Left ventricle myocardium inferior (tissue), 1 donor: Measurements from ENCODE around the gene ITGAD. TPM values are rescaled to one million over a fixed set of nuclear protein-coding genes. Genes with fewer than 3 reads are reported as not detected.

Source experiments
- DNase-seq: peaks from one replicate; pipeline ENCODE4 v3.0.0-alpha.2; 2020
- H3K27ac ChIP-seq: fragments of 200-600 bp; replicated peaks from 2 replicates; pipeline ENCODE4 v1.8.0; 2021
- H3K27me3 ChIP-seq: fragments of 200-600 bp; 2 replicates; pipeline ENCODE4 v1.8.0; 2021; ENCODE audit warnings: low read depth
- H3K36me3 ChIP-seq: fragments of 200-600 bp; 2 replicates; pipeline ENCODE4 v1.8.0; 2021
- H3K4me1 ChIP-seq: fragments of 200-600 bp; 2 replicates; pipeline ENCODE4 v1.8.0; 2021
- H3K4me3 ChIP-seq: fragments of 200-600 bp; 2 replicates; pipeline ENCODE4 v1.8.0; 2021; ENCODE audit warnings: mild to moderate bottlenecking, moderate library complexity
- H3K9me3 ChIP-seq: fragments of 200-600 bp; replicated peaks from 2 replicates; pipeline ENCODE4 v1.8.0; 2021
- intact Hi-C: fragments of 100-400 bp; cut with micrococcal nuclease; formaldehyde crosslinking; loops from one replicate; pipeline ENCODE4 v1.11.0; 2022
- long read RNA-seq: library from polyadenylated mRNA; unstranded; transcript quantifications from one replicate; pipeline ENCODE4 v2.0.0, GENCODE V29; 2021
- total RNA-seq: library from RNA; stranded (reverse); fragmentation: NEBNext Ultra II Directional; extraction: Animal tissue kit (Norgen Biotek cat#: 25700); gene quantifications from one replicate; pipeline ENCODE4 v1.2.1, GENCODE V29; 2021
- TF ChIP-seq, protein P1 (sequence below): fragments of 200-600 bp; IDR thresholded peaks from 2 replicates; pipeline ENCODE4 v1.8.0; 2021; ENCODE audit warnings: antibody characterized with exemption, mild to moderate bottlenecking, borderline replicate concordance
- donor health status: DM: no; HTN: yes; CAD: no; lungs with severe emphysema.

The ITGAD gene
- total RNA-seq, result not detected
- long read RNA-seq, result 0 reads

DNA sequence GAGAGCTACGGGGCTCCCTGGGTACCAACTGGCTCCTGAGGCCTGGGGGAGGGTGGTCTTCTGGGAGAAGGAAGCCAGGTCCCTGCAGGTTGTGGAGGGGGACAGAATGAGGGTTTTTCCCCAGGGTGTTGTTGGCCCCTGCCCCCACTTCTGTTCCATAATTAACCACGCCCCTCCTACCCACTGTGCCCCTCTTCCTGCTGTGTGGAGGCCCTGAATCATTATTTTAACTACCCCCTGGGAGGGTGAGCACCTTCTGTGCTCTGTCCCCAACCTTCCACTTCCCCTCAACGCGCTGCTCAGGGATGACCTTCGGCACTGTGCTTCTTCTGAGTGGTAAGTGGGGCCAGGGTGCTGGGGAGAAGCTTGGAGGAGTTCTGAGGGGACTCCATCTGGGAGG lies at the start of gene ITGAD:
Gene ITGAD (plus strand): TSS at position 280 of the 400 bp plus-strand sequence. CDS start 26 bp downstream, at position 306.
- Histone ChIP-seq H3K27ac (no peak within 1 kb of the TSS), H3K9me3 (no peaks in the 10 kb centered on the region), H3K27me3 (peaks cover 71% of the 10 kb centered on the region), H3K36me3 (no peaks in the 10 kb centered on the region), H3K4me1 (no peaks in the 10 kb centered on the region), H3K4me3 (no peak within 1 kb of the TSS)
- TF ChIP-seq, protein P1, sequence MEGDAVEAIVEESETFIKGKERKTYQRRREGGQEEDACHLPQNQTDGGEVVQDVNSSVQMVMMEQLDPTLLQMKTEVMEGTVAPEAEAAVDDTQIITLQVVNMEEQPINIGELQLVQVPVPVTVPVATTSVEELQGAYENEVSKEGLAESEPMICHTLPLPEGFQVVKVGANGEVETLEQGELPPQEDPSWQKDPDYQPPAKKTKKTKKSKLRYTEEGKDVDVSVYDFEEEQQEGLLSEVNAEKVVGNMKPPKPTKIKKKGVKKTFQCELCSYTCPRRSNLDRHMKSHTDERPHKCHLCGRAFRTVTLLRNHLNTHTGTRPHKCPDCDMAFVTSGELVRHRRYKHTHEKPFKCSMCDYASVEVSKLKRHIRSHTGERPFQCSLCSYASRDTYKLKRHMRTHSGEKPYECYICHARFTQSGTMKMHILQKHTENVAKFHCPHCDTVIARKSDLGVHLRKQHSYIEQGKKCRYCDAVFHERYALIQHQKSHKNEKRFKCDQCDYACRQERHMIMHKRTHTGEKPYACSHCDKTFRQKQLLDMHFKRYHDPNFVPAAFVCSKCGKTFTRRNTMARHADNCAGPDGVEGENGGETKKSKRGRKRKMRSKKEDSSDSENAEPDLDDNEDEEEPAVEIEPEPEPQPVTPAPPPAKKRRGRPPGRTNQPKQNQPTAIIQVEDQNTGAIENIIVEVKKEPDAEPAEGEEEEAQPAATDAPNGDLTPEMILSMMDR, result no peak
- no peak for DNase-seq
- intact Hi-C loops, result no loop called here

DNA sequence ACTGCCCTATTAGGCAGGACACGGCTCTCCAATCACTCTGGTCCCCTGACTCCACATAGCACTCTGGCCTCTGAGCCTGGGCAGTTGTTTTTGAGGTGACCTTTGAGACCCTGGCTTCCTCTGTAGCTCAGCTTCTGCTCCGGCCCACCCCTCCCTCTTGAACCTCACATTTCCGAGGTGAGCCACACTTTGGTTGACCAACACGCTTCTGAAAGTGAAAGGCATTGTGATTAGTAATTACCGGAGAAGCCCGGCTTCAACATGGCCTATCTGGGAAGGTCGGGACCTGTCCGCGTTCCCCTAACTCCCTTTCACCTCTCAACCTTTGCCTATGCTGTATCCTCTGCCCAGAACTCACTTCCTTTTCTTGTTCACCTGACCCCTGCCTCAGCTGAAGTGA lies 48.4 kb upstream of the ITGAD start:
- H3K36me3 ChIP-seq, result no peaks in the 10 kb centered on the region
- intact Hi-C loops, result no loop called here
- no peak for DNase-seq
- no peaks in the 10 kb centered on the region for H3K9me3 ChIP-seq
- TF ChIP-seq, protein P1, result no peak
- no peak overlapping the region for H3K27ac ChIP-seq
- no peaks in the 10 kb centered on the region for H3K4me1 ChIP-seq
- H3K27me3 ChIP-seq, result no peaks in the 10 kb centered on the region
- no peak overlapping the region for H3K4me3 ChIP-seq

DNA sequence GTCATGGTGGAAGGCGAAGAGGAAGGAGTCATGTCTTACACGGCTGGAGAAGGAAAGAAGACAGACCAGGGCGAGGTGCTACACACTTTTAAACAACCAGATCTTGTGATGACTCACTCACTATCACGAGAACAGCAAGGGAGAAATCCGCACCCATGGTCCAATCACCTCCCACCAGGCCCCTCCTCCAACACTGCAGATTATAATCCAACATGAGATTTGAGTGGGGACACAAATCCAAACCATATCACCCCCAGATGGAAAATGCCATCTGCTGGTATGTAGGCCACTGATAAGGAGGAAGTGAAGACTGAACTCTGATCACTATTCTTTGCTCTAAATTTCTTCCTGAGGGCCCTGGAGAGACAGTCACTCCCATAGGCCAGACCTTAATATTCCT lies 45.7 kb upstream of the ITGAD start:
- no peaks in the 10 kb centered on the region for H3K4me1 ChIP-seq
- TF ChIP-seq, protein P1, result no peak
- H3K4me3 ChIP-seq, result no peak overlapping the region
- intact Hi-C loops, result no loop called here
- no peak overlapping the region for H3K27ac ChIP-seq
- DNase-seq, result no peak
- H3K27me3 ChIP-seq, result peaks cover 24% of the 10 kb centered on the region
- H3K36me3 ChIP-seq, result no peaks in the 10 kb centered on the region
- no peaks in the 10 kb centered on the region for H3K9me3 ChIP-seq

DNA sequence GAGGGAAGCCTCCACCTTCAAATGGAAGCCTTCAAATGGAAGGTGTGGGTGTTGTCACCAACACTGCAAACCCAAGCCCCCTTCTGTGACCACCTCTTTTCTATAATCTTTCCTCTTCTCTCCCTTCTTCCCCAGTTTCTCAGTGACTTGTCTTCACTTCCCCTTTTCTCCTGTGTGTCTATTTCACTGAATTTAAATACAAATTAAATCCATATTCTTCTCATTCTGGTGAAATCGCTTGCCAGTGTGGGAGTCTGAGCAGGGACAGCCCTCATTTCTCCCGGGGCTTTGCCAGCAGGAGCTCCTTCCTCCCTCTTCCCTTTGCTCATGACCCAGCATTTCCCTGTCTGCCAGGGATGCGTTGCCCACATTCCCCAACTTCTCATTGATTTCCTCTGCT lies 44.6 kb upstream of the ITGAD start:
- no peaks in the 10 kb centered on the region for H3K36me3 ChIP-seq
- H3K27me3 ChIP-seq, result peaks cover 25% of the 10 kb centered on the region
- intact Hi-C loops, result no loop called here
- TF ChIP-seq, protein P1, result no peak
- no peaks in the 10 kb centered on the region for H3K4me1 ChIP-seq
- H3K4me3 ChIP-seq, result no peak overlapping the region
- DNase-seq, result no peak
- no peak overlapping the region for H3K27ac ChIP-seq
- H3K9me3 ChIP-seq, result no peaks in the 10 kb centered on the region

DNA sequence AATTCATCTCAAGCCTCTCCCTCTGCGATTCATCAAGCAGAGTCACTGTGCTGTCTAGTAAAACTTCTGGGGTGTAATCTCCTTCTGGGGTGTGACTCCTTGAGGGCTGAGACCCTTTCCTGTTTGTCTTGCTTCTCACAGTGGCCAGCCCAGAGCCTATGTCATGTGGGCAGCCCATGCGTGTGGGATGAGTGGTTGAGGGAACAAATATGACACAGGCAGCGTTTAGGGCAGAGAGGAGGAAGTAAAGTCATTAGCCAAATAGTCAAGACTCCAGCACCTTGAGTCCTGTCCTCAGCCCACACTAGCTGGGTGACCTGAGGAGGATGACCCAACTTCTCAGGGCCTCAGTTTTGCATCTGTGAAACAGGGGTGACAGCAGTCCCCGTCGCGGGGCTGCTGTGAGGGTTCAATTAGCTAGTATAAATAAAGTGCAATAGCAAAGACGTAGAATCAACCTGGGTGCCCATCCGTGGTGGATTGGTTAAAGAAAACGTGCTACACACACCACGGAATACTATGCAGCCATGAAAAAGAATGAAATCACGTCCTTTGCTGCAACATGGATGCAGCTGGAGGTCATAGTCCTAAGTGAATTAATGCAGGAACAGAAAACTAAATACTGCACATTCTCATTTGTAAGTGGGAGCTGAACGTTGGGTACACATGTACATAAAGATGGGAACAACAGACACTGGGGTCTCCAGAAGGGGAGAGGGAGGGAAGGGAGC lies 42.7 kb upstream of the ITGAD start:
- H3K9me3 ChIP-seq, result no peaks in the 10 kb centered on the region
- no peak for DNase-seq
- intact Hi-C loops, result no loop called here
- TF ChIP-seq, protein P1, result no peak
- peaks cover 25% of the 10 kb centered on the region for H3K27me3 ChIP-seq
- no peak overlapping the region for H3K4me3 ChIP-seq
- H3K36me3 ChIP-seq, result no peaks in the 10 kb centered on the region
- no peaks in the 10 kb centered on the region for H3K4me1 ChIP-seq
- no peak overlapping the region for H3K27ac ChIP-seq
